ENCODE data around the gene TGIF2LY.
"Not testable (repeated sequence)": the region's sequence is repeated elsewhere in the genome, so short reads cannot be mapped to it uniquely, and the experiment has no call there.

DNA sequence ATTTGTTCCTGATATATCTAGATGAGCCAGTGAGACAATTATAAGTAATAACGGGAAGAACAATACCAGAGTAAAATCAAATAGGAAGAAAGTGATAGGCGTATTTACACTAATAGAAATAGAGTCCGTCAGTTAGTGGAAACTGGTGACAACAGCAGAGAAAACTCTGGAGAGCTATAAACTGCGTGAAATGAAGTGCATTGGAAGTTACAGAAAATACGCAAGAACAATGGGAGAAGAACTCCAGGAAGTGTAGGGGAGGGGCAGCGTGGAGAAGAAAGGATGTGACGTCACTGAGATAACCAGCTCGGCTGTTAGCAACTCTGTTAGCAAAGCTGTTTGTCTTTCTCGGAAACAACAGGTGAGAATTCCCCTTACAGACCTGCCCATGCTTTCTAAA lies at the start of gene TGIF2LY:
- TF ChIP-seq, protein P1, sequence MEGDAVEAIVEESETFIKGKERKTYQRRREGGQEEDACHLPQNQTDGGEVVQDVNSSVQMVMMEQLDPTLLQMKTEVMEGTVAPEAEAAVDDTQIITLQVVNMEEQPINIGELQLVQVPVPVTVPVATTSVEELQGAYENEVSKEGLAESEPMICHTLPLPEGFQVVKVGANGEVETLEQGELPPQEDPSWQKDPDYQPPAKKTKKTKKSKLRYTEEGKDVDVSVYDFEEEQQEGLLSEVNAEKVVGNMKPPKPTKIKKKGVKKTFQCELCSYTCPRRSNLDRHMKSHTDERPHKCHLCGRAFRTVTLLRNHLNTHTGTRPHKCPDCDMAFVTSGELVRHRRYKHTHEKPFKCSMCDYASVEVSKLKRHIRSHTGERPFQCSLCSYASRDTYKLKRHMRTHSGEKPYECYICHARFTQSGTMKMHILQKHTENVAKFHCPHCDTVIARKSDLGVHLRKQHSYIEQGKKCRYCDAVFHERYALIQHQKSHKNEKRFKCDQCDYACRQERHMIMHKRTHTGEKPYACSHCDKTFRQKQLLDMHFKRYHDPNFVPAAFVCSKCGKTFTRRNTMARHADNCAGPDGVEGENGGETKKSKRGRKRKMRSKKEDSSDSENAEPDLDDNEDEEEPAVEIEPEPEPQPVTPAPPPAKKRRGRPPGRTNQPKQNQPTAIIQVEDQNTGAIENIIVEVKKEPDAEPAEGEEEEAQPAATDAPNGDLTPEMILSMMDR (IDR thresholded peaks at IDR 0.05): not testable (repeated sequence)
- TF ChIP-seq FOXM1 (IDR thresholded peaks at IDR 0.05; ENCODE audit: low read depth); POLR2AphosphoS5 (IDR thresholded peaks at IDR 0.05; ENCODE audit: low read depth, low read length): not testable (repeated sequence)
- TF ChIP-seq, protein P2, sequence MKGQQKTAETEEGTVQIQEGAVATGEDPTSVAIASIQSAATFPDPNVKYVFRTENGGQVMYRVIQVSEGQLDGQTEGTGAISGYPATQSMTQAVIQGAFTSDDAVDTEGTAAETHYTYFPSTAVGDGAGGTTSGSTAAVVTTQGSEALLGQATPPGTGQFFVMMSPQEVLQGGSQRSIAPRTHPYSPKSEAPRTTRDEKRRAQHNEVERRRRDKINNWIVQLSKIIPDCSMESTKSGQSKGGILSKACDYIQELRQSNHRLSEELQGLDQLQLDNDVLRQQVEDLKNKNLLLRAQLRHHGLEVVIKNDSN (IDR thresholded peaks at IDR 0.05; ENCODE audit: borderline replicate concordance, low read depth): not testable (repeated sequence)
